DND-41 (cell line): ENCODE measurements around the gene CERCAM.
"Not testable (repeated sequence)": the region's sequence is repeated elsewhere in the genome, so short reads cannot be mapped to it uniquely, and the experiment has no call there.

Experiments
- ATAC-seq: fragments of 200-7000 bp; cut with Tn5 transposase; 3 replicates; pipeline ENCODE4 v1.9.1; 2021; ENCODE audit warnings: low read depth; ENCODE audit not compliant: insufficient read depth
- DNase-seq: peaks from one replicate; pipeline ENCODE4 v3.0.0-alpha.2; 2020
- H2AFZ ChIP-seq: 2 replicates; pipeline ENCODE4 v1.6.0; 2012; ENCODE audit warnings: low read depth, low read length
- H3K27ac ChIP-seq: 2 replicates; pipeline ENCODE4 v1.5.1; 2012; ENCODE audit warnings: low read length, inconsistent platforms
- H3K27me3 ChIP-seq: fragments of 200-600 bp; sonication (generic); 2 replicates; pipeline ENCODE4 v1.6.0; 2012; ENCODE audit warnings: low read length, mild to moderate bottlenecking, inconsistent platforms; ENCODE audit not compliant: insufficient read depth, poor library complexity
- H3K36me3 ChIP-seq: 2 replicates; pipeline ENCODE4 v1.5.1; 2012; ENCODE audit warnings: low read length, inconsistent platforms; ENCODE audit not compliant: insufficient read depth
- H3K4me1 ChIP-seq: 2 replicates; pipeline ENCODE4 v1.5.1; 2012; ENCODE audit warnings: mild to moderate bottlenecking, low read length; ENCODE audit not compliant: insufficient read depth
- H3K4me2 ChIP-seq: 2 replicates; pipeline ENCODE4 v1.6.0; 2012; ENCODE audit warnings: mild to moderate bottlenecking, moderate library complexity, low read length, inconsistent platforms; ENCODE audit not compliant: insufficient read depth
- H3K4me3 ChIP-seq, 2 experiments: fragments of 200-600 bp in 1 of 2; shearing (Covaris generic) in 1 of 2; 2 replicates each; pipeline ENCODE4 v1.5.1; 2012 to 2016; ENCODE audit warnings: inconsistent platforms in 2 of 2, low read length in 2 of 2, mild to moderate bottlenecking in 2 of 2, low read depth in 1 of 2, moderate library complexity in 1 of 2
- H3K79me2 ChIP-seq: 2 replicates; pipeline ENCODE4 v1.6.0; 2012; ENCODE audit warnings: low read length, inconsistent platforms; ENCODE audit not compliant: insufficient read depth
- H3K9ac ChIP-seq: 2 replicates; pipeline ENCODE4 v1.6.0; 2012; ENCODE audit warnings: low read depth, mild to moderate bottlenecking, inconsistent platforms, low read length, moderate library complexity
- H3K9me3 ChIP-seq: 2 replicates; pipeline ENCODE4 v1.5.1; 2012; ENCODE audit warnings: low read length, moderate library complexity, mild to moderate bottlenecking, inconsistent platforms; ENCODE audit not compliant: insufficient read depth, severe bottlenecking
- H4K20me1 ChIP-seq: 2 replicates; pipeline ENCODE4 v1.6.0; 2012; ENCODE audit warnings: low read length; ENCODE audit not compliant: insufficient read depth
- EZH2 ChIP-seq: IDR thresholded peaks from 3 replicates; pipeline ENCODE4 v1.6.1; 2012; ENCODE audit warnings: borderline replicate concordance, low read depth, mild to moderate bottlenecking, moderate library complexity, low read length, inconsistent platforms; ENCODE audit not compliant: severe bottlenecking
- TF ChIP-seq, protein P1 (sequence below): IDR thresholded peaks from 2 replicates; pipeline ENCODE4 v1.5.1; 2012; ENCODE audit warnings: borderline replicate concordance, low read length, moderate library complexity, mild to moderate bottlenecking; ENCODE audit not compliant: poor library complexity, severe bottlenecking; ENCODE audit errors: extremely low read depth

The CERCAM gene

GRCh38 chr9:128412120-128412790, 8.4 kb upstream of the CERCAM start:
- TF ChIP-seq, protein P1, sequence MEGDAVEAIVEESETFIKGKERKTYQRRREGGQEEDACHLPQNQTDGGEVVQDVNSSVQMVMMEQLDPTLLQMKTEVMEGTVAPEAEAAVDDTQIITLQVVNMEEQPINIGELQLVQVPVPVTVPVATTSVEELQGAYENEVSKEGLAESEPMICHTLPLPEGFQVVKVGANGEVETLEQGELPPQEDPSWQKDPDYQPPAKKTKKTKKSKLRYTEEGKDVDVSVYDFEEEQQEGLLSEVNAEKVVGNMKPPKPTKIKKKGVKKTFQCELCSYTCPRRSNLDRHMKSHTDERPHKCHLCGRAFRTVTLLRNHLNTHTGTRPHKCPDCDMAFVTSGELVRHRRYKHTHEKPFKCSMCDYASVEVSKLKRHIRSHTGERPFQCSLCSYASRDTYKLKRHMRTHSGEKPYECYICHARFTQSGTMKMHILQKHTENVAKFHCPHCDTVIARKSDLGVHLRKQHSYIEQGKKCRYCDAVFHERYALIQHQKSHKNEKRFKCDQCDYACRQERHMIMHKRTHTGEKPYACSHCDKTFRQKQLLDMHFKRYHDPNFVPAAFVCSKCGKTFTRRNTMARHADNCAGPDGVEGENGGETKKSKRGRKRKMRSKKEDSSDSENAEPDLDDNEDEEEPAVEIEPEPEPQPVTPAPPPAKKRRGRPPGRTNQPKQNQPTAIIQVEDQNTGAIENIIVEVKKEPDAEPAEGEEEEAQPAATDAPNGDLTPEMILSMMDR: peak; percentile 64
- TF ChIP-seq EZH2: no peak
- Histone ChIP-seq H2AFZ (no peak overlapping the region), H4K20me1 (no peaks in the 10 kb centered on the region), H3K4me1 (no peaks in the 10 kb centered on the region), H3K4me2 (no peak overlapping the region), H3K4me3 (no peak overlapping the region), H3K27me3 (peaks cover 3% of the 10 kb centered on the region), H3K79me2 (no peaks in the 10 kb centered on the region), H3K36me3 (no peaks in the 10 kb centered on the region), H3K9me3 (no peaks in the 10 kb centered on the region), H3K9ac (no peak overlapping the region), H3K27ac (no peak overlapping the region)
- DNase-seq: peak; percentile 64
- ATAC-seq: peak; percentile 67

DNA sequence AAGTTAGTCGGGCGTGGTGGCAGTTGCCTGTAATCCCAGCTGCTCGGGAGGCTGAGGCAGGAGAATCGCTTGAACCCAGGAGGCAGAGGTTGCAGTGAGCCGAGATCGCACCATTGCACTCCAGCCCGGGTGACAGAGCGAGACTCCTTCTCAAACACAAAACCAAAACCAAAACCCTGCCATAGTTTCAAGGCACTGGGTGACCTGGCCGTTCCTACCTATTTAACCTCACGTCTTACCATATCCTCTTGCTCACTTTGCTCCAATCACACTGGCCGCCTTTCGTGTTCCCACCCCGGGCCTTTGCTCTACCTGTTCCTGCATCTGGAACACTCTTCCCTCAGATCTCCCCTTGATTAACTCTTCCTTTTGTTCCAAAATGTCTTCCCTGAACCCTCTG, 6.9 kb upstream of the CERCAM start:
- not testable (repeated sequence) for H3K4me1 ChIP-seq, H4K20me1 ChIP-seq, H2AFZ ChIP-seq, ATAC-seq, H3K9ac ChIP-seq, H3K4me2 ChIP-seq, H3K9me3 ChIP-seq, H3K4me3 ChIP-seq, H3K79me2 ChIP-seq, H3K27ac ChIP-seq, H3K36me3 ChIP-seq, H3K27me3 ChIP-seq, DNase-seq

GRCh38 chr9:128414461-128414860, 6.2 kb upstream of the CERCAM start:
- DNase-seq (no peak), ATAC-seq (no peak)
- Histone ChIP-seq H2AFZ (no peak overlapping the region), H3K9me3 (no peaks in the 10 kb centered on the region), H3K4me1 (no peaks in the 10 kb centered on the region), H3K27me3 (peaks cover 10% of the 10 kb centered on the region), H3K9ac (no peak overlapping the region), H3K36me3 (no peaks in the 10 kb centered on the region), H3K27ac (no peak overlapping the region), H3K79me2 (no peaks in the 10 kb centered on the region), H4K20me1 (no peaks in the 10 kb centered on the region), H3K4me3 (no peak overlapping the region), H3K4me2 (no peak overlapping the region)
- no peak for TF ChIP-seq EZH2
- TF ChIP-seq, protein P1: no peak

- H3K79me2 ChIP-seq: no peaks in the 10 kb centered on the region
- H3K9me3 ChIP-seq: no peaks in the 10 kb centered on the region
- H3K27ac ChIP-seq: no peak overlapping the region
- H4K20me1 ChIP-seq: no peaks in the 10 kb centered on the region
- no peak overlapping the region for H3K9ac ChIP-seq
- DNase-seq (no peak), ATAC-seq (no peak)
- H3K4me1 ChIP-seq: peaks cover 4% of the 10 kb centered on the region
- H2AFZ ChIP-seq: no peak overlapping the region
- H3K4me2 ChIP-seq: no peak overlapping the region
- H3K4me3 ChIP-seq: no peak overlapping the region
- no peak for TF ChIP-seq EZH2
- TF ChIP-seq, protein P1: no peak
- H3K27me3 ChIP-seq: peaks cover 18% of the 10 kb centered on the region
- H3K36me3 ChIP-seq: no peaks in the 10 kb centered on the region
Observed at GRCh38 chr9:128415281-128415680, 5.4 kb upstream of the CERCAM start.
